ENCODE measurements around the gene ADARB1.

Gene ADARB1

GRCh38 chr21:45164124-45164511, 89.7 kb downstream of the ADARB1 start:
- no peak for DNase-seq (ENCODE audit: low read depth)
- in situ Hi-C loops (cut with HindIII; ENCODE audit: low sequenced_read_pairs), result no loop called here
- no peak for TF ChIP-seq CTCF (IDR thresholded peaks at IDR 0.05; ENCODE audit: low read depth, low read length, missing control alignments)
- no peak overlapping the region for H3K4me3 ChIP-seq (ENCODE audit: low read depth, low read length)

GRCh38 chr21:45164838-45165237, 90.5 kb downstream of the ADARB1 start:
- in situ Hi-C loops (cut with HindIII; ENCODE audit: low sequenced_read_pairs), result no loop called here
- no peak for DNase-seq (ENCODE audit: low read depth)
- no peak overlapping the region for H3K4me3 ChIP-seq (ENCODE audit: low read depth, low read length)
- no peak for TF ChIP-seq CTCF (IDR thresholded peaks at IDR 0.05; ENCODE audit: low read depth, low read length, missing control alignments)

GRCh38 chr21:45166931-45167330, 92.6 kb downstream of the ADARB1 start:
- no peak for DNase-seq (ENCODE audit: low read depth)
- TF ChIP-seq CTCF (IDR thresholded peaks at IDR 0.05; ENCODE audit: low read depth, low read length, missing control alignments), result no peak
- in situ Hi-C loops (cut with HindIII; ENCODE audit: low sequenced_read_pairs), result no loop called here
- no peak overlapping the region for H3K4me3 ChIP-seq (ENCODE audit: low read depth, low read length)

GRCh38 chr21:45167796-45168222, 93.4 kb downstream of the ADARB1 start:
- DNase-seq (ENCODE audit: low read depth), result peak; percentile 35
- H3K4me3 ChIP-seq (ENCODE audit: low read depth, low read length), result no peak overlapping the region
- in situ Hi-C loops (cut with HindIII; ENCODE audit: low sequenced_read_pairs), result no loop called here
- TF ChIP-seq CTCF (IDR thresholded peaks at IDR 0.05; ENCODE audit: low read depth, low read length, missing control alignments), result no peak

- in situ Hi-C loops (cut with HindIII; ENCODE audit: low sequenced_read_pairs), result no loop called here
- no peak overlapping the region for H3K4me3 ChIP-seq (ENCODE audit: low read depth, low read length)
- no peak for TF ChIP-seq CTCF (IDR thresholded peaks at IDR 0.05; ENCODE audit: low read depth, low read length, missing control alignments)
- no peak for DNase-seq (ENCODE audit: low read depth)
These were observed 94.1 kb downstream of the ADARB1 start for GRCh38 chr21:45168522-45168921.

GRCh38 chr21:45169001-45169400, 94.6 kb downstream of the ADARB1 start:
- H3K4me3 ChIP-seq (ENCODE audit: low read depth, low read length), result no peak overlapping the region
- DNase-seq (ENCODE audit: low read depth), result no peak
- in situ Hi-C loops (cut with HindIII; ENCODE audit: low sequenced_read_pairs), result no loop called here

More at GRCh38 chr21:45169001-45169400, 94.6 kb downstream of the ADARB1 start:
- TF ChIP-seq CTCF (IDR thresholded peaks at IDR 0.05; ENCODE audit: low read depth, low read length, missing control alignments), result no peak

All from astrocyte of the cerebellum (primary cell).